Superior temporal gyrus (tissue), 1 donor: ENCODE data around the gene ZBTB34.

Experiments used
- DNase-seq: peaks from one replicate; pipeline ENCODE4 v3.0.0-alpha.2; 2016; ENCODE audit errors: extremely low spot score

ZBTB34 gene

DNA sequence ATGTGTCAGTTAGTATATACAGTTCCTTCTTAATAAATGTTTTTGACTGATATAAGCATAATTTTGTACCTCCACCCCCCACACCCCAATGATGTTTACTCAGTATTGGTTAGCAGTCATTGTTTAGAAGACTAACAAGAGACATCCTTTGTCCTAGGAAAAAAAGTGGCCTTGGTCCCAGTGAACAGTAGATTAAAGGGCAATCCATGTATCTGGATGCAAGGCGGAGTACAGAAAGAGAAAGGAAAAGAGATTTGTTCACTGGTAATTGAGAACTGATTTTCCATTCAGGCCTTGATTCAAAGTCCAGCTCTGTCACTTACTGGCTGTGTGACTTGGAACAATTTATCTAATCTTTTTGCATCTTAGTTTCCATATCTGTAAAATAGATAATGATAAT lies 58.8 kb downstream of the ZBTB34 start:
- DNase-seq = peak; percentile 63

DNA sequence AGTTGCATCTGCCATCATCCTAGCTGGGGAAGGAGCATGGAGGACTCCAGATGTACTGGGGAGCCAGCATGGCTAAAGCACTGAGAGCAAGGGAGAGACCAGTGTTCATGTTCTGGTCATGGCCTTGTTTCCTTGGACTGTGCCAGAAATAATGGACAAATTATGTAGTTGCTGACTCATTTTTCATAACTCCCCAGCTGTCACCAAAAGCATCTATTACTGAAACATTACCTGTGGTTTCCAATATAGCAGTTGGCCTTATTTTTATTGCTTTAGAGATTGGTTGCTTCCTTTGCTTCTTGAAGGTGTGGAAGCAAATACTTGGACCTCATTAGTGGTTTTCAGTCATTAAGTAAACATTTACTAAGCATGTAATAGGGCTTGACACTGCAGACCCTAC lies 65.4 kb downstream of the ZBTB34 start:
- DNase-seq = no peak

DNA sequence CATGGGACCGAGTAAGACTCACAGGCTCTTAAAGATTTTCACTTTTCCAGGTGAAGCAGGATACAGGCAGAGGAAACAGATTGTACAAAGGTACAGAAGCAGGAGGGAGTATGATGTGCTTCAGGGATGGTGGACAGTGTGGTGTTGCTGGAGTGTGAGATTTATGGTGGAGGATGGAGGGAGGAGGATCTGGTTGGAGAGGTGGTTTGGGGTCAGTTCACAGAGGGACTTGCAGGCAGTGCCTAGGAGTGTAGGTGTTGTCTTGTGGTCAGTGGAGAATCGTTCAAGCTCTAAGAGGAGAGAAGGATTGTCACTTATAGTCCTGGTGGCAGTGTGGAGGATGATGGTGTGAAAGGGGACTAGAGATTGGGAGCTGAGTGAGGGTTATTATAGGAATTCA lies 65.9 kb downstream of the ZBTB34 start:
- no peak for DNase-seq

DNA sequence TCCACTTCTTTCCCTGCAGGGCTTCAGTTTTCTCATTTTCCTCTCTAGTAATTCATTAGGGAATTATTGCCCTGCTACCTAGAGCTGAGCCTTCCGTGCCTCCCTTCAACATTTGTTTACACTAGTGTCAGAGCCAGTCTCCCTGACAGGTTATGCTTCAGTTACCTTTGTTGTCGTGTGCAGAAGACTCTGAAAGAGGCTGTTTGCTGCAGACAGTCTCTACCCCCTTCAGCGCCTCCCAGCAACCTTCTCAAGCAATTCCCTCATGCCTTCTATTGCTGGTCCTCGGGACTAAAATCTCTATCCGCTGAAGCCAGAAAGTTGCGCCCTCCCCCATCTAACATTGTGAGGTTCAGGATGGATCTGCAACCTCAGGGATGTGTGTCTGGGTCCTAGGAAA lies 67.0 kb downstream of the ZBTB34 start:
- DNase-seq = no peak

DNA sequence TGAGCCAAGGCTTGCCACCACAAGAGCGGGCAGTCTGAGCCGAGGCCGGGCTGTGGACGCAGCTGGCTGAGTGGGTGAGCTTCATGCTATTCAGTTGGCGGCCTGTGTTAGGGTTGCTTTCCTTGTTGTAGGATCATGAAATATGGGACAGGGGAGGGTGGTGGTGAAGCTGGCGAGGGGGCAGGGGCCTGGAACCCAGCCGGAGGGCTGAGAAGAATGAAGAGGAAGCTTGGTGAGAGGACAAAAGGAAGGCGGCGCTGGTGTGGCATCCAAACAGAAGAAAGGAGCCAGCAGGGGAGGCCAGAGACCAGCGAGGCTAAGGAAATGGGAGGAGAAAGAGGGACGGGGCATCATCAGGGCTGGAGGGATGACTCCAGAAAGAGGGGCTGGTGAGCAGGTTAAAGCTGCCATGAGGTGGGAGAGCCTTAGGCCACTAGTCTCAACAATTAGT lies 72.5 kb downstream of the ZBTB34 start:
- no peak for DNase-seq

DNA sequence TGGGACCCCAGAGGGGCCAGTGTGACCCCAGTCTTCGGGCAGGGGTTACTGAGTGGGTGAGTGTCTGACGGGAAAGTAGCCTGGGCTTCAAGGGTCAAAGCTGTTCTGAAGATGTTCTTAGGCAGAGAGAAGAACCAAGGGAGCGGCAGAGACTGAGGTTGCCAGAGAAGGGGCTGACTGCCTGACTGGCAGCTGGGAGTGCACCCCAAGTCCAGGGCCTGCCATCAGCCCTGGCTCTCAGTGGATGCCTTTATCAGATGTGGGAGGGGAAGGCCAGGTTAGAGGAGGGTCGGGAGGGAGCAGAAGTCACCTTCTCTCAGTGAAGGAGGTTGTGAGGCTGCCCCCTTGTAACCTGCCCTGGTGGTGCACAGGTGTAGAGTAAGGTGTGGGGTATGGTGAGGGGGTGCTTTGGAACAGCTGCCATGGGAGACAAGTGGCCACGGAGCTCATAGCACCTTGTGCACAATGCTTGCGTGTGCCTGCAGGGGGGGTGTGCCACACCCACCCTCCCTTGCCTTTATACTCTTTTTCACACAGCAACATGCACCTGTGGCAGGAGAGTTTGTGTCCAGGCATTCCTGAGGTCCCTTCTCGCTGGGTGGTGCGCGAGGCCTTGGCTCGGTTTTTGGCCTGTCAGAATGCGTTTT lies 73.0 kb downstream of the ZBTB34 start:
- no peak for DNase-seq

DNA sequence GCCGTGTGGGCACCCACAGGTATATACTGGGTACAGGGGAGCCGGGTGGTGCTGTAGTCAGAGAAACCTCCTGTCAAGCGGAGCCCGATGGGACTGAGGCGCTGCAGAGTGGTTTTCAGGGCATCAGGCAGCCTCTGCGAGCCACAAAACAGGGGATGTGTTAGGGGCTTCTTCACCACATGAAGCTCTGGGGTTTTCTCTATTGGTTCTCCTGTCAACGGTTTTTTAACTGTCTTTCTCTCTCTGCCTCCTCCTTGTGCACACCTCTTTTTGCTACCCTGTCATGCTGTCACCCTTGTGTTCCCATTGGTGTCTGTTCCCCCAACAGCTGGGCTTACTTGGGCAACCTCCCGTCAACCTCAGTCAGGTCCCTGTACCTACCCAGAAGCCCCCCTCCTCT lies 74.0 kb downstream of the ZBTB34 start:
- DNase-seq = no peak
